HT1080 (cell line): ENCODE measurements around the gene DPF3. TPM values are rescaled to one million over a fixed set of nuclear protein-coding genes. Genes with fewer than 3 reads are reported as not detected.
A peak's percentile ranks its signal among the peaks of the same experiment; 100 is the strongest.

Experiments
- DNase-seq: peaks from one replicate; pipeline ENCODE4 v3.0.0-alpha.2; 2015; ENCODE audit warnings: low read depth
- total RNA-seq: library from RNA; depleted of rRNA; stranded (reverse); fragments of >200 nt; shearing (Covaris generic); gene quantifications from 2 replicates; pipeline ENCODE4 v1.2.3, GENCODE V29; 2014

The DPF3 gene
- total RNA-seq, 1 experiment from 2014 or later = 2.2 TPM

GRCh38 chr14:72801381-72801812 lies 92.5 kb downstream of the DPF3 start:
- DNase-seq = peak; percentile 97

- DNase-seq = no peak
Observed at GRCh38 chr14:72800848-72801370, 93.0 kb downstream of the DPF3 start.

DNA sequence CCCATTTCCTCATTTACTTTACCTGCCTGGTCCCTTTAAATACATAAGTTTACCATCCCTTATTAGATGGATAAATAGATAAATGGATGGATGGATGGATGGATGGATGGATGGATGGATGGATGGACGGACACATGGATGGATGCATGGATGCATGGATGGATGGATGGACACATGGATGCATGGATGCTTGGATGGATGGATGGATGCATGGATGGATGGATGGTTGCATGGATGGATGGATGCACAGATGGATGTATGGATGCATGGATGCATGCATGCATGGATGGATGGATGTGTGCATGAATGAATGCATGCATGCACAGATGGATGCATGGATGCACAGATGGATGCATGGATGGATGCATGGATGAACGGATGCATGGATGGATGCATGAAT lies 93.6 kb downstream of the DPF3 start:
- DNase-seq = no peak

- DNase-seq = no peak
Observed at GRCh38 chr14:72796935-72797334, 97.0 kb downstream of the DPF3 start.

DNA sequence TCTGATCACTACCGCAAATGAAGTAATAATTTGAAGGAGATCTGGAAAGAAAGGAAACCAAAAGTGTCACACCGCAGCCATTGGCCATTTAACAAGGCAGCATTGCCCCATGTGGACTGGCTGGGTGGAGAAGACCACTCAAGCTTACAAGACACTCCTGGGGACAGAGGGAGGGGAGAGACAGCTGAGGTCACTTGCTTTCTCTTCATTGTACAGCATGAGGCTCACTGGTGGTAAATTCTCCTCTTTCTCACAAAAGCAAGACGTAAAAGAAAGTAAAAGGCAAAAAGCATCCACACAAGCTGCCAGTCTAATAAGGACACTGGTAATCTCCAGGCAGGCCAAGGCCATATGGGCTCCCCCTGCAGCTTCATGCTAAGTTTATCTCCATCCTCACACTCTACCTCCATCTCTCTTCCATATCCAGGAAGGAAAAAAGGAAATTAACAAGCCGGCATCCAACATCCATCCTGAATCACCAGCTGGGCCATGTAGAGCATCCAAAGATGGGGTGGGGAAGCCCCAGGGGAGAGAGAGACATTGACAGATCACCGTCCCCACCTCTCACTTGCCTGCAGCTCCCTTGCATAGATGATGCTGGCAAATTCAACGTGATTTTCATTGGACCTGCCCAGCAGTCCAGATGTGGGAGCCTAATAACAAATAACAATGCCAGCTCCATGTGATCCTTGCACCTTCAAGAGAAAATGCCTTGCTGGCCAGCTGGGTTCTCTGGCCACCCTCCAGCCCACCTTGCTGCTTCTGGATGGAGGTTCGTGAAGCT lies 100.6 kb downstream of the DPF3 start:
- no peak for DNase-seq

DNA sequence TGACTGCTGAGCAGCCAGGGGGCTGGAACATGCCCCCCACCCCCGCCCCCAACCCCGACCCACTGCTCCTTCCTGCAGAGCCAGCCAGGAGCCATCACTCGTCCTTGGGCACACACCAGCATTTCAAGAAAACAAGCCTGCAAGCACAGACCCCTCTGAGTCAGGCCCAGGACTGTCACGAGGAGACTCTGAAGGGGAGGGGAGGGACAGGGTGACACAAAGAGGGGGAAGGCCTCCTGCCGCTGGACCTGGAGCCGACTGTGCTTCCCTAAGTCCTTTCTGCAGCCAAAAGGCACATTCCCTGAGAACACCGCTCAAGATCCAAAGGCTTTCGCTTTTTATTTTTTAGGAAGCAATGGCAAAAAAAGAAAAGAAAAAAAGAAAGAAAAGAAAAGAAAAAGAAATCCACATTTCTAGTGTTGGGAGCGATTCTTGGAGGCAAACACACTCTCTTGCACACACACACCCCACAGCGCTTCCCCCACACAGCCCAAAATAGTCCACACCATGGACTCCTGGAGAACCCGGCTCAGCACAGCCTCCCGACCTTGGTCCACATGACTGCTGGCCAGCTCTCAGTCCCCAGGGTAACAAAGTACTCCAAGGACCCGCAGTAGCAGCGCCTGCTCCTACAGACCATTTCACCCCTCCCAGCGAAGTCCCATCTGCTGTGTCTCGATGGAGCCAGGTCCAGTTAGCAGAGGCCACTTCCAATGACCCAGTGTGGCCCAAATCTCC lies 101.7 kb downstream of the DPF3 start:
- DNase-seq = no peak

DNA sequence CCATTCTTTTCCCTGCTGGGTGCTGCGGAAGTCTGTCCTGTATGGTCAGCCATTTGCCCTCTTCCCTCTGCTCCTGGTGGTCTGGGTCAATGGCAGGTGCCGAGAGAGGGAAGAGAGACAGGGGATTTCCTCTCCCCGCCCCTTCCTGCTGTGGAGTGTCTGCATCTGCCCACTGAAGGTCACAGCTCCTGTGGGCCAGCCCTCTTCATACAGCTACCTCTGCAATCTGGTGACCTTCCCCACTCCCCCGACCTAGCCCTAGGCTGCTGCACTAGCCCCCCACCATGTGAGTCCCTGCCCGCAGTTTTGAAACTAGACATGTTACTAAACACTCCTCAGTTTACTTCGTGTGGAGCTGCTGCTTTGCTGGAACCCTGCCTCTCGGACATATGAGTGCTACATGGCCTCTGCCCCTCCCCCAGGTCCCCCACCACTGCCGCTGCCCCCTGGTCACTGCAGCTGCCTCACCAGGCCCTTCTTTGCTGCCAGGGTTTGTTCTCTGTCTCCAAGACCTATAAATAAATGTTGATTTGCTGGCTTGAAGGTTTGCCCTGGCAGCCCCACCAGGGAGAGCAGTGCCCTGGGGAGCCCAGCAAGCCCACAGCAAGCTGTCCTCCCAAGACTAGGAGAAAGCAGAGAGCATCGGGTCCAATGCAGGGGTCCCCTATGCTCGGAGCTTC lies 102.9 kb downstream of the DPF3 start:
- DNase-seq = no peak

- no peak for DNase-seq
Observed at GRCh38 chr14:72788972-72789728, 104.8 kb downstream of the DPF3 start.

DNA sequence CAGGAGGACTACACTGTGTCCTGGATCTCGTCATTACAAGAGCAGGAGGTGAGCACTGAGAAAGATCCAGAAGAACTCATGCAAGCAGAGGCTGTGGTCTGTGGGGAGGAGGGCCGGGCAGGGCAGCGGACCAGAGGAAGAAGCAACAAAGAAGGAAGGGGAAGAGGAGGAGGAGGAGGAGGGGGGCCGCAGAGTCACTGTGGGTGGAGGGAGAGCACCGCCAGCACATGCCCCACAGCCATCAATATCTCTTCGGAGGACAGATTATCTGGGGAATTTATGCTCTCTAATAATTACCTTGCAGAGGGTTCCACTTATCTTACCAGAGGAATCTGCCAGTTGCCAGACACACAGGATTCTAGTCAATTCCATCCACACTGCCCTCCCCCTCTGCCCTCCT lies 105.6 kb downstream of the DPF3 start:
- no peak for DNase-seq

- no peak for DNase-seq
Observed at GRCh38 chr14:72787841-72788240, 106.1 kb downstream of the DPF3 start.

DNA sequence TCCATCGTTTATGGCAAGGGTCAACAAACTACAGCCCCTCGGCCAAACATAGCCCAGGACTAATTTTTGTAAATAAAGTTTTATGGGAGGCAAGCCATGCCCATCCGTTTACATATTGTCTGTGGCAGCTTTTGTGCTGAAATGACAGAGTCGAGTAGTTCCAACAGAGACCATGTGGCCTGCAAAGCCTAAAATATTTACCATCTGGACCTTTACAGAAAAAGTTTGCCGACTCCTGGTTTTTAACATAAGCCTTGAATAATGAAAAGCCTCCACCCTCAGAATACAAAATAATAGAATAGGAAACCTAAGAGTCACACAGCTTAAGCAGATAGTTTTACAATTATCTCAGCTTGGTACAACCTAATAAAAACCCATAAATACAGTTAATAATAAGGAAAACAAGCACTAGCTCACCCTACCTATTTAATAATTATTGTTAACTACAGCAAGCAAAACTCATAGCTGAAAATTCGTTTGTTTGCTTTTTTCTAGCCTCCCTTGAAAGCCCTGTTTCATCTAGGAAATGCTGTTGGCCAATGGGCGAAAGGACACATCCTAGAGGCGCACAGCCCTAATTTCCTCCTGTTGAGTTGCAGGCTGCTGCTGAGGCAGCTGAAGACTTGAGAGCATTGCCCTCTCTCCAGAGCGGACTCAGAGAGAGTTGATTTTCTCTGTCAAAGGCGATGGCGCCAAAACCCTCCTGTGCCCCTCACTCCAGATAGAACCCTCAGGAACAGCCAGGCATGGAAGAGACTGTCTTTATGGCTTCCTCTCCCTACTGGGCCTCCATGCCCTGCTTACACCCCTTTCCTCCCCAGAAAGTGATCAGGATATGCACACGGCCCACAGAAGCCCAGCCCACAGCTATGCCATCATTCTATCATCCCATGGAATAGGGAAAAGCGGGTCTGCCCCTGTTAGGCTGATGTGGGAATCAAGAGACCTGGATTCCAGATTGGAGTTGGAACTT lies 107.2 kb downstream of the DPF3 start:
- no peak for DNase-seq

GRCh38 chr14:72783741-72784140 lies 110.2 kb downstream of the DPF3 start:
- DNase-seq = no peak

DNA sequence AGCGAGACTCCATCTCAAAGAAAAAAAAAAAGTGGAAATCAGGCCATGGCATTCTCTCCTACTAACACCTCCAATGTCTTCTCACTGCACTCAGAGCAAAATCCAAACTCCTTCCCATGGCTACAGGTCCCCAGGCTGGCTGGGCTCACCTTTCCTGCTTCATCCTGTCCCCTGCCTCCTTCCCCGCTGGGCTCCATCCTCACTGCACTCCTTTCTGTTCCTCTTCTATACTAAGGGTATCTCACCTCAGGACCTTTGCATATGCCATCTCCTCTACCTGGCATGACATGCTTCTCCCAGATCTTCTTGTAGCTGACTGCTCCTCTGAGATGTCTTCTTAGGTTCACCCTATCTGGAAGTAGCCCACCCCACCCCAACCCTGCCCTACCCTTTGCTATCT lies 111.1 kb downstream of the DPF3 start:
- no peak for DNase-seq

GRCh38 chr14:72781561-72782508 lies 112.1 kb downstream of the DPF3 start:
- DNase-seq = peak; percentile 82

GRCh38 chr14:72780751-72781150 lies 113.2 kb downstream of the DPF3 start:
- no peak for DNase-seq

DNA sequence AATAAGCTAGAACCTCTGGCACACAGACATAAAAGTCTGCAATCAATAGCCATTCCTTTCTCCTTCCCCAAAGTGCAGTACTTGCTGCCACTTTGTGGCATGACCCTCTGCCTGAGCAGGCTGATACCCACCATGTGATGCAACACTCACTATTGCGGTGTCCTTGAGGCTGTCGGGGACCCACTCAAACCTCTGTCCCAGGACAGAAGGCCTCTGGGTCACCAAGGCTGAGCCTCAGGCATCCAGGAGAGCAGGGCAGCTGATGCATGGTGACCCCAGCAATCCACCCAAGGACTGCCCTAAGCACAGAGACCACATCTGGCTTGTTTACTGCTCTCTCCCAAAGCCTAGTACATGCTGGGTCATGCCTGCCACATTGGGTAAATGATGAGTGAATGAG lies 114.2 kb downstream of the DPF3 start:
- no peak for DNase-seq

- DNase-seq = no peak
Observed at GRCh38 chr14:72777636-72778035, 116.3 kb downstream of the DPF3 start.

GRCh38 chr14:72776701-72777261 lies 117.1 kb downstream of the DPF3 start:
- DNase-seq = no peak
